ENCODE data around the gene FMN1.

GRCh38 chr15:32855942-32856341, 338.6 kb downstream of the FMN1 start:
- TF ChIP-seq CTCF (IDR thresholded peaks at IDR 0.05; ENCODE audit: control extremely low read depth in 1 of 3, insufficient read depth in 1 of 3, low read depth in 1 of 3, low read length in 3 of 3) = no peak
- no peak for TF ChIP-seq SIN3A (conservative IDR thresholded peaks at IDR 0.05 in 1 of 2, IDR thresholded peaks at IDR 0.05 in 1 of 2; ENCODE audit: low read depth in 1 of 2, low read length in 2 of 2)
- TF ChIP-seq EP300 (IDR thresholded peaks at IDR 0.05; ENCODE audit: borderline replicate concordance in 1 of 2, low read depth in 2 of 2, low read length in 2 of 2) = no peak
- no peak for TF ChIP-seq YY1 (IDR thresholded peaks at IDR 0.05; ENCODE audit: low read depth, low read length)
- TF ChIP-seq CHD2 (IDR thresholded peaks at IDR 0.05; ENCODE audit: low read length) = no peak
- no peak for TF ChIP-seq SIX5 (IDR thresholded peaks at IDR 0.05; ENCODE audit: low read depth, low read length)
- TF ChIP-seq PHF8 (conservative IDR thresholded peaks at IDR 0.05; ENCODE audit: low read depth, low read length) = no peak
- no peak for TF ChIP-seq GABPA (IDR thresholded peaks at IDR 0.05; ENCODE audit: borderline replicate concordance, insufficient read depth, low read length)
- TF ChIP-seq TAF1 (IDR thresholded peaks at IDR 0.05; ENCODE audit: low read depth, low read length) = no peak
- no peak for TF ChIP-seq CREB1 (IDR thresholded peaks at IDR 0.05)
- no peak for TF ChIP-seq EZH2 (IDR thresholded peaks at IDR 0.05; ENCODE audit: low read depth, low read length, severe bottlenecking)
- no peak for TF ChIP-seq BCL11A (IDR thresholded peaks at IDR 0.05; ENCODE audit: low read depth in 2 of 2, low read length in 2 of 2)
- peak; percentile 45; the same call in 1 of the 2 replicates for TF ChIP-seq JUN (IDR thresholded peaks at IDR 0.05; ENCODE audit: low read depth, low read length)
